Activated CD4-positive, alpha-beta T cell treated with anti-CD3 and anti-CD28 coated beads, Interleukin-2, amount 10 ng/mL, durations not matched to agents 24 days and 14 days (primary cell): ENCODE results near the gene LCN10. TPM values are rescaled to one million over a fixed set of nuclear protein-coding genes. Genes with fewer than 3 reads are reported as not detected.

ENCODE experiments used
- DNase-seq: peaks from one replicate; pipeline ENCODE4 v3.0.0; 2022
- H3K27ac Mint-ChIP-seq: one replicate; pipeline ENCODE4 v1.8.0; 2022; ENCODE audit warnings: mild to moderate bottlenecking, mixed read lengths
- H3K27me3 Mint-ChIP-seq: one replicate; pipeline ENCODE4 v1.8.0; 2022; ENCODE audit warnings: mixed read lengths
- H3K36me3 Mint-ChIP-seq: one replicate; pipeline ENCODE4 v1.8.0; 2022; ENCODE audit warnings: low read depth, mild to moderate bottlenecking, mixed read lengths
- H3K4me1 Mint-ChIP-seq: one replicate; pipeline ENCODE4 v1.8.0; 2021; ENCODE audit warnings: mixed read lengths
- H3K4me3 Mint-ChIP-seq: one replicate; pipeline ENCODE4 v1.8.0; 2022; ENCODE audit warnings: mild to moderate bottlenecking, moderate library complexity, mixed read lengths
- H3K9me3 Mint-ChIP-seq: one replicate; pipeline ENCODE4 v1.8.0; 2021; ENCODE audit warnings: mixed read lengths
- intact Hi-C: fragments of 100-400 bp; cut with micrococcal nuclease; formaldehyde crosslinking; loops from one replicate; pipeline ENCODE4 v1.15.1; 2023
- total RNA-seq: library from RNA; stranded (reverse); gene quantifications from 2 replicates; pipeline ENCODE4 v1.2.3, GENCODE V29; 2022

LCN10 gene
- total RNA-seq, 1 donor from 2014 or later, result 1.7 TPM

GRCh38 chr9:136729144-136729543 lies 13.6 kb downstream of the LCN10 start:
- no peak for DNase-seq
- Mint-ChIP-seq H3K27ac (no peak overlapping the region), H3K27me3 (peaks cover 3% of the 10 kb centered on the region), H3K36me3 (peaks cover 31% of the 10 kb centered on the region), H3K4me3 (peak overlapping the region; percentile 68), H3K4me1 (peaks cover 18% of the 10 kb centered on the region), H3K9me3 (no peaks in the 10 kb centered on the region)
- intact Hi-C loops, result no loop called here

- peak; percentile 76 for DNase-seq
- no peaks in the 10 kb centered on the region for H3K9me3 Mint-ChIP-seq
- peak overlapping the region; percentile 68 for H3K4me3 Mint-ChIP-seq
These were observed 14.1 kb downstream of the LCN10 start for GRCh38 chr9:136728548-136729123.

GRCh38 chr9:136728080-136728547 lies 14.6 kb downstream of the LCN10 start:
- H3K36me3 Mint-ChIP-seq, result peaks cover 39% of the 10 kb centered on the region
- peak; percentile 98 for DNase-seq
- peak overlapping the region; percentile 45 for H3K27ac Mint-ChIP-seq
- peaks cover 3% of the 10 kb centered on the region for H3K27me3 Mint-ChIP-seq
- intact Hi-C loops, result loop anchor here (1.0 kb wide), 1 partner anchor 27 kb away; no protein-coding TSS in a partner anchor
- peak overlapping the region; percentile 100 for H3K4me3 Mint-ChIP-seq
- H3K9me3 Mint-ChIP-seq, result no peaks in the 10 kb centered on the region
- H3K4me1 Mint-ChIP-seq, result peaks cover 18% of the 10 kb centered on the region

More at GRCh38 chr9:136728548-136729123, 14.1 kb downstream of the LCN10 start:
- H3K27me3 Mint-ChIP-seq, result peaks cover 3% of the 10 kb centered on the region
- peaks cover 18% of the 10 kb centered on the region for H3K4me1 Mint-ChIP-seq
- H3K27ac Mint-ChIP-seq, result no peak overlapping the region
- intact Hi-C loops, result loop anchor here (1.0 kb wide), 1 partner anchor 27 kb away; no protein-coding TSS in a partner anchor
- peaks cover 36% of the 10 kb centered on the region for H3K36me3 Mint-ChIP-seq

GRCh38 chr9:136726631-136727191 lies 16.0 kb downstream of the LCN10 start:
- peak overlapping the region; percentile 95 for H3K27ac Mint-ChIP-seq
- peak; percentile 77 for DNase-seq
- H3K36me3 Mint-ChIP-seq, result peaks cover 39% of the 10 kb centered on the region
- H3K4me1 Mint-ChIP-seq, result peaks cover 11% of the 10 kb centered on the region
- H3K27me3 Mint-ChIP-seq, result peaks cover 3% of the 10 kb centered on the region
- peak overlapping the region; percentile 100 for H3K4me3 Mint-ChIP-seq
- H3K9me3 Mint-ChIP-seq, result no peaks in the 10 kb centered on the region
- intact Hi-C loops, result no loop called here

GRCh38 chr9:136726118-136726517 lies 16.6 kb downstream of the LCN10 start:
- Mint-ChIP-seq H3K4me1 (peaks cover 12% of the 10 kb centered on the region), H3K27ac (peak overlapping the region; percentile 95), H3K4me3 (peak overlapping the region; percentile 100), H3K9me3 (no peaks in the 10 kb centered on the region), H3K36me3 (peaks cover 41% of the 10 kb centered on the region), H3K27me3 (peaks cover 3% of the 10 kb centered on the region)
- DNase-seq, result no peak
- intact Hi-C loops, result no loop called here

GRCh38 chr9:136725612-136726011 lies 17.1 kb downstream of the LCN10 start:
- no peaks in the 10 kb centered on the region for H3K9me3 Mint-ChIP-seq
- H3K4me1 Mint-ChIP-seq, result peaks cover 13% of the 10 kb centered on the region
- DNase-seq, result no peak
- intact Hi-C loops, result no loop called here
- peaks cover 3% of the 10 kb centered on the region for H3K27me3 Mint-ChIP-seq
- no peak overlapping the region for H3K27ac Mint-ChIP-seq
- H3K36me3 Mint-ChIP-seq, result peaks cover 42% of the 10 kb centered on the region
- H3K4me3 Mint-ChIP-seq, result peak overlapping the region; percentile 100

- intact Hi-C loops, result no loop called here
- Mint-ChIP-seq H3K27me3 (peaks cover 3% of the 10 kb centered on the region), H3K4me3 (no peak overlapping the region), H3K36me3 (peaks cover 42% of the 10 kb centered on the region), H3K4me1 (peaks cover 13% of the 10 kb centered on the region), H3K9me3 (no peaks in the 10 kb centered on the region), H3K27ac (no peak overlapping the region)
- DNase-seq, result no peak
These were observed 18.0 kb downstream of the LCN10 start for GRCh38 chr9:136724772-136725171.

GRCh38 chr9:136723989-136724388 lies 18.8 kb downstream of the LCN10 start:
- H3K9me3 Mint-ChIP-seq, result no peaks in the 10 kb centered on the region
- H3K4me1 Mint-ChIP-seq, result peaks cover 13% of the 10 kb centered on the region
- H3K27ac Mint-ChIP-seq, result no peak overlapping the region
- intact Hi-C loops, result no loop called here
- DNase-seq, result no peak
- H3K4me3 Mint-ChIP-seq, result no peak overlapping the region
- H3K27me3 Mint-ChIP-seq, result peaks cover 2% of the 10 kb centered on the region
- H3K36me3 Mint-ChIP-seq, result peaks cover 42% of the 10 kb centered on the region

- H3K4me3 Mint-ChIP-seq, result no peak overlapping the region
- H3K27ac Mint-ChIP-seq, result no peak overlapping the region
These were observed 19.3 kb downstream of the LCN10 start for GRCh38 chr9:136723362-136723976.

GRCh38 chr9:136722969-136723356 lies 19.8 kb downstream of the LCN10 start:
- no peaks in the 10 kb centered on the region for H3K9me3 Mint-ChIP-seq
- H3K27me3 Mint-ChIP-seq, result peaks cover 2% of the 10 kb centered on the region
- intact Hi-C loops, result no loop called here
- H3K36me3 Mint-ChIP-seq, result peaks cover 42% of the 10 kb centered on the region
- no peak for DNase-seq
- H3K4me1 Mint-ChIP-seq, result peaks cover 13% of the 10 kb centered on the region
- no peak overlapping the region for H3K27ac Mint-ChIP-seq
- no peak overlapping the region for H3K4me3 Mint-ChIP-seq

More at GRCh38 chr9:136723362-136723976, 19.3 kb downstream of the LCN10 start:
- intact Hi-C loops, result no loop called here
- peaks cover 2% of the 10 kb centered on the region for H3K27me3 Mint-ChIP-seq
- no peaks in the 10 kb centered on the region for H3K9me3 Mint-ChIP-seq
- H3K4me1 Mint-ChIP-seq, result peaks cover 13% of the 10 kb centered on the region
- DNase-seq, result no peak
- peaks cover 42% of the 10 kb centered on the region for H3K36me3 Mint-ChIP-seq

- Mint-ChIP-seq H3K27me3 (peaks cover 2% of the 10 kb centered on the region), H3K4me1 (peaks cover 11% of the 10 kb centered on the region), H3K27ac (no peak overlapping the region), H3K9me3 (no peaks in the 10 kb centered on the region), H3K36me3 (peaks cover 39% of the 10 kb centered on the region), H3K4me3 (no peak overlapping the region)
- DNase-seq, result no peak
- intact Hi-C loops, result no loop called here
These were observed 20.4 kb downstream of the LCN10 start for GRCh38 chr9:136722093-136722968.

- Mint-ChIP-seq H3K9me3 (no peaks in the 10 kb centered on the region), H3K4me3 (no peak overlapping the region), H3K4me1 (peaks cover 7% of the 10 kb centered on the region), H3K27me3 (no peaks in the 10 kb centered on the region), H3K36me3 (peaks cover 32% of the 10 kb centered on the region), H3K27ac (peak overlapping the region; percentile 65)
- intact Hi-C loops, result no loop called here
- no peak for DNase-seq
These were observed 21.2 kb downstream of the LCN10 start for GRCh38 chr9:136721339-136722092.

GRCh38 chr9:136720898-136721338 lies 21.8 kb downstream of the LCN10 start:
- Mint-ChIP-seq H3K4me1 (peaks cover 5% of the 10 kb centered on the region), H3K27ac (peak overlapping the region; percentile 65), H3K36me3 (peaks cover 26% of the 10 kb centered on the region), H3K27me3 (peaks cover under 1% of the 10 kb centered on the region), H3K9me3 (no peaks in the 10 kb centered on the region), H3K4me3 (no peak overlapping the region)
- intact Hi-C loops, result no loop called here
- no peak for DNase-seq
